GM12892 (cell line): Measurements from ENCODE around the gene WDR26.
A peak's percentile ranks its signal among the peaks of the same experiment; 100 is the strongest.

Experiments
- DNase-seq: peaks from one replicate; pipeline ENCODE4 v3.0.0; 2011; ENCODE audit not compliant: insufficient read length
- FAIRE-seq: peaks from 2 replicates; lab custom pipeline; 2011; peaks lifted over from hg19 to GRCh38; lab: Jason Lieb, UNC
- POLR2A ChIP-seq: IDR thresholded peaks from 2 replicates; pipeline ENCODE4 v1.6.1; 2011; ENCODE audit warnings: low read depth, low read length, control low read depth
- POLR2AphosphoS5 ChIP-seq: IDR thresholded peaks from 2 replicates; pipeline ENCODE4 v1.6.1; 2011; ENCODE audit warnings: low read depth, low read length, control low read depth
- TAF1 ChIP-seq: IDR thresholded peaks from 2 replicates; pipeline ENCODE4 v1.6.1; 2011; ENCODE audit warnings: low read depth, mild to moderate bottlenecking, control low read depth, low read length, borderline replicate concordance

The WDR26 gene

DNA sequence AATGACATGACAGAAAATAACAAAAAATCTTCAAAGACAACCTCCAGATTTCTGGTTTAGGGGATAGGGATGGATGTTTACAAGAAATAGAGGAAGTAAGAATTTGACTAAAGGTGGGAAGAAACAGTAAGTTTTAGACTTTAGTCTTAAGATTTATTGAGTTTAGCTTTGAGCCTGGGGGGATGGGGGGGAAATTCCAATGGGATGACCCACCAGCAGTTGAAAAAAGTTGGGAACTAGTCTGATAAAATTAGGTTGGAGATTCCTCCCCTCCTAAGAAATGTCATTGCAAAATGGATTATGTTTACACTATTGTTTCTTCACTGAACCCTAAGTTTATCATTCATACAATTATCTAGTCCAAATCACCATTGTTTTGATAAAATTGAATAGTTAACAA is 28.4 kb downstream of the WDR26 start:
- TF ChIP-seq POLR2A (no peak), TAF1 (no peak), POLR2AphosphoS5 (no peak)
- FAIRE-seq (no peak), DNase-seq (no peak)

DNA sequence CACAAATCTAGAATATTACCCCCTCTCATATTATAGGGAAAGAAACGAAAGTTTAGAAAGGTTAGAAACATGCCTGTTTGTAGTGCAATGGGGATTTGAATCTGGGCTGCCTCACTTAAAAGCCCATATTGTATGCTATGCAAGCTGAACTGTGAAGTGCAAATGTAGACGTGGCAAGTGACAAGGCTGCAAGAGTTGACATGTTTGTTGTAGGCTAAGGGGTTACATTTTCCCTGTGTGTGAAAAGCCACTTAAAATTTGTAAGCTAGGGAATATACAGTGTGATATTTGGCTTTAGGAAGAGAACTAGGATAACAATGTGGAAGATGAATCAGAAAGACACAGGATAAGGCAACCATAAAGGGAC is 29.0 kb downstream of the WDR26 start:
- no peak for TF ChIP-seq POLR2A
- no peak for TF ChIP-seq POLR2AphosphoS5
- no peak for TF ChIP-seq TAF1
- DNase-seq (no peak), FAIRE-seq (no peak)

DNA sequence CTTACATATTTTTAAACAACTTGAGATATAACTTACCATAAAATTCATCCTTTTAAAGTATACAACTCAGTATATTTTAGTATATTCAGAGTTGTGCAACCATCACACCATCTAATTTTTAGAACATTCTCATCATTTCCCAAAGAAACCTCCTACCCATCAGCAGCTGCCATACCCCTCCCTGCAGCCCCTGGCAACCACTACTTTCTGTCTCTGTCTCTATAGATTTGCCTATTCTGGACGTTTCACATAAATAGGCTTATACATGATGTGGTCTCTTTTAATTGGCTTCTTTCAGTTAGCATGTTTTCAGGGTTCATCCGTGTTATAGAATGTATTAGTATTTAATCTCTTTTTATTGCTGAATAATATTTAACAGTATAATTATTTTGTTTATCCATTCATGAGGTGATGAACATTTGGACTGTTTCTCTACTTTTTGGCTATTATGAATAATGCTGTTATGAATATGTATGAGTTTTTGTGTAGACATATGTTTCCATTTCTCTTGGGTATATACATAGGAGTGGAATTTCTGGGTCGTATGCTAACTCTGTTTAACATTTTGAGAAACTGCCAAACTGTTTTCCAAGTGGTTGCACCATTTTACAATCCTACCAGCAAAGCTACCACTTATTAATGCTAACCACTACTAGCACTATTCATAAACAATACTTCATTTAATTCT is 29.5 kb downstream of the WDR26 start:
- FAIRE-seq (no peak), DNase-seq (no peak)
- TF ChIP-seq TAF1: no peak
- TF ChIP-seq POLR2AphosphoS5: no peak
- TF ChIP-seq POLR2A: no peak

DNA sequence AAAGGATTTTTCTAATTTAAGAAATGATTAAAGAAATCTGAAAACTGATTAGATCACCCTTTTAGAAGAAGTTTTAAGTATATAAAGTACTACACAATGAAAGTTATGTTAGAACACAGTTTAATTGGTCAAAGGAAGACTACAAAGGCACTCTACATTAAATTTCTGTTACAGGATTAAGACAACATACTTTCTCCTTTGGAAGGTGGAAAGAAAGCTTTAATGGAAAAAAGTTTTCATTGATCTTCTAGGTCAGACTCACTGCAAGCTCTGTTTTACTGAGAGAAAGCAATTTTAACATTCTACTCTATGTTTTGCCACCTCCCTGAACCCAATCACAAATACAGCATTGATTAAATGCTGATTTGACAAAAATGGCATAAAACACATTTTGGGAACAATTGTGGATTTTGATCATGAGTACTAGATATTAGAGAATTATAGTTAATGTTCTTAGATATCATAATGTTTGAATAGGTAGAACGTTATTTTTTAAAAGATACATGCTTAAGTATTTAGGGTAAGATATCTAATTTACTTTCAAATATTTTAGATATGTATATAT is 32.0 kb downstream of the WDR26 start:
- DNase-seq (no peak), FAIRE-seq (no peak)
- no peak for TF ChIP-seq TAF1
- no peak for TF ChIP-seq POLR2A
- TF ChIP-seq POLR2AphosphoS5: no peak

DNA sequence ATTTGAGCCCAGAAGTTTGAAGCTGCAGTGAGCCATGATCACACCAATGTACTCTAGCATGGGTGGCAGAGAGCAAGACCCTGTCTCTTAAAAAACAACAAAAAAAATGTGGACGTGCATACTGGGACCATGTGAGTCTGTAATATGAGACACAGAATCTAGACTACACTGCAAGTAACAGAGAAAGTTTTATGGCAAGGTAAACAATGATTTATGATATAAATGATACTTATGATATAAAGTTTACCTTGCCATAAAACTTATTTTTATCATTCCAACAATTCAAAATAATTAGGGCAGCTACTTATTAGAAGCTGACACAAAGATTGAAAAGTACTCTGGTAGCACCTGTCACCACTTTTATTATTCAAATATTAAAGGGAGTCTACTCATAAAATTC is 34.7 kb downstream of the WDR26 start:
- DNase-seq (no peak), FAIRE-seq (no peak)
- TF ChIP-seq POLR2A: no peak
- TF ChIP-seq TAF1: no peak
- TF ChIP-seq POLR2AphosphoS5: no peak

DNA sequence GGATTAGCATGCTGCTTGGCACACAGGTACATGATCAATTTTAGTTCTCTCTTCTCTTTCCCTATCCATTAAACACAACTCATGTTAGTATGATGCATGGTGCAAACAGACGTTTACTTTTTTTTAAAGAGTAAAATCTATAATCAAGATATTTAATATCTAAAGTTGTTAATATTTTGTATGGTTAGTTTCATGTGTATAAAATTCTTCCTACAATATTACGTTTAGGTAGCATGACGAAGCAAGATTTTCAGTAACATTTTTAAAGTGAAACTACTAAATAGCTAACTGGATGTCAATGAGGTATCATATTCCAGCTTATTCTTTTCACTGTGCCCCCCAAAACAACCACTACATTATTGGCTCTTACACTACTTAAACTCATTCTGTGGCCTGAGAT is 41.3 kb downstream of the WDR26 start:
- DNase-seq (no peak), FAIRE-seq (no peak)
- TF ChIP-seq TAF1 (no peak), POLR2AphosphoS5 (no peak), POLR2A (no peak)

DNA sequence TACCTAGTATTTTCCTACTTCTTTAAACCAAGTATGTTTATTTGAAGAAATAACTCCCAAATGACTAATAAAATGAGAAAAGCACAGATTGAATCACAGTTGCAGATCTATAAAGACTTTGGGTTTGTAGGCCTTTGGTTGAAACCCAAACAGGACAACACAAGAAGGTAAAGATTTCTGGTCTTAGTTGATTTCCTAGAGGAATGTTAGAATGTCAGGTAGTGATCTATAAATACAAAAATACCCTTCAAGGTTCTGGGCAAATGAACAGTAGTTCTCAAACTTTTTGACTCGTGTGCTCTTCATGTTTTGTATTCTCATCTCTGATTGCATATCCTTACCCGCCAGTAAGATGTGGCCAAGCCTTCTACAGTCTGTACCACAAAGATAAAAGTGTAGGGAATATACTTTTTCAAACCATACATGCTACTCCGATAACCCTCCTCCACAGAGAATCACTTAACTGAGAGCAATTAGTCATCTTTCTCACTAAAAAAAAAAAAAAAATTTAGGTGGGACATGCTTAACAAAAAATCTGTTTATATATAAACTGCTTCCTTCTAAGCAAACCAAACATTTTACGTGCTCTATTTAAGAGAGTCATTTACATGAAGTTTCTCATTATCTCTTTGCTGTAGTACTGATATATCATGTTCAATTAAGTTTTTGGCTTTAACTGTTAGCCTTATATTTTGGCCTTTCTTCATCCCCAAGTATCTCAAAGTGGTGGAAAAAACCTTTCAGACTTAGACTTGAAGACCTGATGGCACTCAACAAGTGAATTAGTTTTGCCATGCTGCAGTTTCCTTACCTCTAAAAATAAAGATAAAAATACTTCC is 42.0 kb downstream of the WDR26 start:
- DNase-seq: no peak
- TF ChIP-seq TAF1 (no peak), POLR2AphosphoS5 (no peak), POLR2A (no peak)
- FAIRE-seq: no peak

DNA sequence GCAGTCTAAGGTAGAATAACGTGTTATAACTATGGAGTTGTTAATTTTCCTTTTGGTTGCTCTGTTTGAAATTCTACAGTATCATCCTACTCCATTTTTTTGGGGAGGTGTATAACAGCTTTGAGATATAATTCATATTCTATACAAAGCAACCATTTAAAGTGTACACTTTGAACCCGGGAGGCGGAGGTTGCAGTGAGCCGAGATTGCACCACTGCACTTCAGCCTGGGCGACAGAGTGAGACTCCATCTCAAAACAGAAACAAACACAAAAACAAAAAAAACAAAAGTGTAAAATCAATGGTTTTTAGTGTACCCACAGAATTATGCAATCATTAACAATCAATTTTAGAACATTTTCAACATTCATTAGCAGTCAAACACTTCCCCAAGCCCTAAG is 44.1 kb downstream of the WDR26 start:
- FAIRE-seq (no peak), DNase-seq (no peak)
- TF ChIP-seq POLR2A (no peak), POLR2AphosphoS5 (no peak), TAF1 (no peak)

DNA sequence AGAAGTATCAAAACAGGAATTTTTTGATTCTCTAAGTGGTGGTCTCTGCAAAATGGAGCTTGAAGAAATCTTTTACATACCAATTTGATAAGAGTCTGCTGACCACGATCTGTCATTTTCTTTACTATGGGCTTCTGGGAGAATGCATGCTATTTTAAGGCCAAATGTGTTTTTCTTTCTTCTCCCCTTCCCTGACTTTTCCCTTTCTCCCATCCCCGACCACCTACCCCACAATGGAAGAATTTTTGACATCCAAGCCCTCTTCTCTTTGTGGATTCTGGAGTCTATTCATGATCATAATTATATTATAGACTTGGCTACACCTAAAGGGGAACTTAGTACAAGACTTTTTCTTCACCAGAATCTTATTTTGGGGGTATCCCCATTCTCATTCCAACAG is 46.7 kb downstream of the WDR26 start:
- no peak for FAIRE-seq

DNA sequence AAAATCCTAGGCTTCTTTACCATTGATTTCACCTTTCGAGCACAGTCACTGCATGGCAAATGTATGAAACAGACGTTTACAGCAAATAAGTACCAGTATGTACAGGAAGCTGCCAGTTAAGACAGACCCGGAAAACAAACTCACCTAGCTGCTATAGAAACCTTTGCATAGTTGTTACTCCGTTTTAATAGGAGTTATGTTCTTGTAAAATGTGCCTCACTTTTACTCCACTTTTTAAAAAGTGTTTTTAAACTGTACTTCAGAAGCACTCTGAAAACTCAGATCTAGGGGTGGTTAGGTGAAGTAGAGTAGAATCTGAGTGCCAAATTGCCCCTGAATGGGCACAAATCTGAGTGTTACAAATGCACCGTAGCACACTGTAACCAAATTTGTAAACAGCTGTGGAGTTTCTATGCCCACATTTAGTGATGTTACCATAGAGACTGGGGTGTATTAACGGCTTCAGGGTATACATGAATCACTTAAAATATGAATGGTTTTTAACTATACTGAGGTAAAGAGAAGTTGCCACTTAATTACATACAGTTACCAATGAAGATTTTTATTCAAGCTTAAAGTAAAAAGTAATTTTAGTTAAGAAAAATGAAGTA is 47.2 kb downstream of the WDR26 start:
- DNase-seq (no peak), FAIRE-seq (no peak)
- TF ChIP-seq POLR2AphosphoS5: no peak
- TF ChIP-seq POLR2A: 0 out of 2 replicates have a peak, but pooled peaks have one; percentile 15

More for the DNA sequence above, 46.7 kb downstream of the WDR26 start:
- TF ChIP-seq POLR2A: peak; percentile 29; the same call in 1 of the 2 replicates
- no peak for TF ChIP-seq TAF1
- DNase-seq: no peak

DNA sequence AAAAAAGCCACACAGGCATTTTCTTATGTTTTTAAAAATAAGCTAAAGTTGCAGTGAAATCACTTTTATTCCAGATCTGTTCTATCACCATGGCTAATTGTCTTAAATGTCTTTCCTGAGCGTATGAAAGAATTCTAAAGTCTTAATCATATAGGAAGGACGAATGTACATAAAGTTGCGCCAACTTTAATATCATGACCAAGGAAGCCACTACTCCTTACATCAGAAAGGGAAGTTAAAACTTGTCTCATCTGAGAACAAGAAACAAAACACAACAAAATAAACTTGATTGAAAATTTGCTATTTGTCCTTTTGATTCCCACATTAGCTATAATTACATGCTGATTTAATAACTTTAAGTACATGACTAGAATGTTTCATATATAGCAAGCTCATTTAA is 51.4 kb downstream of the WDR26 start:
- TF ChIP-seq POLR2AphosphoS5: no peak
- no peak for TF ChIP-seq TAF1
- no peak for TF ChIP-seq POLR2A
- DNase-seq (no peak), FAIRE-seq (no peak)
